Measurements from ENCODE around the gene LPA.
A peak's percentile ranks its signal among the peaks of the same experiment; 100 is the strongest.

The LPA gene

DNA sequence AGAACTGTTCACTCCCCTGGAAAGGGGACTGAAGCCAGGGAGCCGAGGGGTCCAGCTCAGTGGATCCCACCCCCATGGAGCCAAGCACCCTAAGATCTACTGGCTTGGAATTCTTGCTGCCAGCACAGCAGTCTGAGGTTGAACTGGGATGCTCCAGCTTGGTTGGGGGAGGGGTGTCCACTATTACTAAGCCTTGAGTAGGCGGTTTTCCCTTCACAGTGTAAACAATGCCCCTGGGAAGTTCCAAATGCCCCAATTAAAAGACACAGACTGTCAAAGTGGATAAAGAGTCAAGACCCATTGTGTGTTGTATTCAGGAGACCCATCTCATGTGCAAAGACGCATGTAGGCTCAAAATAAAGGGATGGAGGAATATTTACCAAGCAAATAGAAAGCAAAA lies 150.2 kb downstream of the LPA start:
- H3K4me3 Mint-ChIP-seq: no peak overlapping the region
- H3K27me3 Mint-ChIP-seq: peaks cover 41% of the 10 kb centered on the region
- H3K4me1 Mint-ChIP-seq: peaks cover 8% of the 10 kb centered on the region
- H3K36me3 Mint-ChIP-seq: no peaks in the 10 kb centered on the region
- no peak overlapping the region for H3K27ac Mint-ChIP-seq
- H3K9me3 Mint-ChIP-seq: peaks cover 2% of the 10 kb centered on the region
- DNase-seq: no peak
- CTCF ChIA-PET: no interaction called here

DNA sequence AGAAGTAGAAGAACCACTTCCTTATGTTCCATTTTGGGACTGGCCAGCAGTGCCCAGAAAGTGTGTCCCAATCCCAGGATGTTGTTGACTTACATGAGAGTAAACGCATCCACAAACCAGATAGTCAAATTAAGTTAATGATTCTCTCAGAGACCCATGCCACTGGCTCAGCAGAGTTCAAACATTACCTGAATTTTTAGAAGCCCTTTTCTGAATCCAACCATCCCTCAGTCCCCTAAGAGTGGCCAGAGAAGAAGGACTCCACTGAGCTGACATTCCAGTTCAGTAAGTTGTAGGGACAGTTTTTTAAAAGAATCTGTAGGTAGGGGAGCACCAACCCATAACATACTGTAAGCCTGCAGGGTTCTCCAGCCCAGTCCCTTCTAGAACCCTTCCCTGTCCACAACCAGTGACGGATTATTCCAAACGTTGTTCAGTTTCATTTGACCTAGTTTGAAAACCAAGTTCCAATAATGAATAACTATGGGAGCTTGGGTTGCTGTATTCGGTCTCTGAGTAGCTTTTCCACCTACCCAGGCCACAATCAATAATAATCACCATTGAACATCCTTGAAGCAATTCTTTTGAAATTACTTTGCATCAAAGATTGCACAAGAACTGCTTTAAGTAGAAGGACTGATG lies 153.0 kb downstream of the LPA start:
- no peak overlapping the region for H3K27ac Mint-ChIP-seq
- H3K36me3 Mint-ChIP-seq: no peaks in the 10 kb centered on the region
- peaks cover 33% of the 10 kb centered on the region for H3K27me3 Mint-ChIP-seq
- no peak for DNase-seq
- no peaks in the 10 kb centered on the region for H3K4me1 Mint-ChIP-seq
- peaks cover 2% of the 10 kb centered on the region for H3K9me3 Mint-ChIP-seq
- CTCF ChIA-PET: no interaction called here
- no peak overlapping the region for H3K4me3 Mint-ChIP-seq

DNA sequence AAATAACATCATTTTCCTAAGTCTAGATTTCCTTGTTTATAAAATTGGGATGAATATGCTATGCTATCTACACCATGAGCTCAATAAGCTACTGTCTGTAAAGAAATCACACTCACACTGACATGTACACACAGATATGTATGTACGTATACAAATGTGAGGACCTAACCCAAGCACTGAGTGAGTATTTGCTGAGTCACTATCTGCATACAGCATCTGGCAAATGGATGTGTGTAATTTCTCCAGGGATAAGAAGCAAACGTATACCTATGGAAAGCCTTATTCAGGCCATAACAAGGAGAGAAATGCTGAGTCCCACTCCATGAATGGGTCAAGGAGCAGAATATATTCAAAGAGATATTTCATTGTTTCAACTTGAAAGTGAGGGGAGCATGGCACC lies 153.9 kb downstream of the LPA start:
- no peak for DNase-seq
- H3K27ac Mint-ChIP-seq: no peak overlapping the region
- no peaks in the 10 kb centered on the region for H3K4me1 Mint-ChIP-seq
- H3K36me3 Mint-ChIP-seq: no peaks in the 10 kb centered on the region
- H3K9me3 Mint-ChIP-seq: peaks cover 2% of the 10 kb centered on the region
- no peak overlapping the region for H3K4me3 Mint-ChIP-seq
- CTCF ChIA-PET: interaction anchor here (0.9 kb wide), 1 partner anchor 9 kb away, joined by 4 read pairs; no protein-coding TSS in a partner anchor
- peaks cover 24% of the 10 kb centered on the region for H3K27me3 Mint-ChIP-seq

DNA sequence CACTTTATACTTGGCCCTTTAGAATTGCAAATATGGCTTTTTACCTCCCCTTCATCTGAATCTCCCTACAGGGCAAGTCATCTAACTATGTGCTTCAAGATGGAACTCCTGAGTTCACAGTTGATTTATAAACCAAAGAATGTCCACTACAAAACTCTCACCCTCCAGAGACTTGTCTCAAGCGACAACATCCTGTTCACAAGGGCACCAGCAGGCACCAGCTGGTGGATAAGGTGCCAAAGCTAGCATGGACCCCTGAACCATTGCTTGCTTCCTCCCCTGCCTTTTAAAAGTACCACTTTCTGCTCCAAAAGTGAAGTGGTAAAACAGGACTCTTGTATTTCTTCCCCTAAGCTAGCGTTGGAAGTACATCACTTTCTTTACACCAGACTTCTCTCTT lies 154.5 kb downstream of the LPA start:
- CTCF ChIA-PET: interaction anchor here (0.9 to 3.0 kb wide), 2 partner anchors 10 kb away, joined by 4 to 12 read pairs; no protein-coding TSS in a partner anchor
- H3K4me3 Mint-ChIP-seq: no peak overlapping the region
- H3K9me3 Mint-ChIP-seq: peaks cover 4% of the 10 kb centered on the region
- no peak for DNase-seq
- no peaks in the 10 kb centered on the region for H3K4me1 Mint-ChIP-seq
- H3K27ac Mint-ChIP-seq: no peak overlapping the region
- peaks cover 19% of the 10 kb centered on the region for H3K27me3 Mint-ChIP-seq
- H3K36me3 Mint-ChIP-seq: no peaks in the 10 kb centered on the region

DNA sequence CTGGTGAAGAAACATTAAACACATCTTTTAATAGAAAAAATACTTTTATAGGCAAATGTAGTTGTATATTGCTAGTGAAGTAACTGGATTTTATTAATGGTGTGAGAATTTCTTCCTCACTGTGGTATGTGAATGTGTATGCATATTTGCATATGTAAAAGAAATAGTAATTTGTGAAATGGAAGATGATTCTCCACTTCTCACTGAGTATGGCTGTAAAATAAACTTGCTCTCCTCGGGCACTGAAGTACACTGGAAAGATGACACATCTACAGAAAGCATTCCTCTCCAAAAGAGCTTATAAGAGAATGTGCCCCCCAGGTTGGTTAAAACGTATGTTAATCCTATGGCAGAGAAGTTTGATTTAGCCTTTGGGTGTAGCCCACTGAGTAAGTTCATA lies 155.5 kb downstream of the LPA start:
- H3K27ac Mint-ChIP-seq: no peak overlapping the region
- no peaks in the 10 kb centered on the region for H3K4me1 Mint-ChIP-seq
- no peak for DNase-seq
- H3K36me3 Mint-ChIP-seq: no peaks in the 10 kb centered on the region
- H3K4me3 Mint-ChIP-seq: no peak overlapping the region
- CTCF ChIA-PET: interaction anchor here (3.0 kb wide), 1 partner anchor 11 kb away, joined by 12 read pairs; no protein-coding TSS in a partner anchor
- H3K9me3 Mint-ChIP-seq: peaks cover 12% of the 10 kb centered on the region
- peaks cover 19% of the 10 kb centered on the region for H3K27me3 Mint-ChIP-seq

DNA sequence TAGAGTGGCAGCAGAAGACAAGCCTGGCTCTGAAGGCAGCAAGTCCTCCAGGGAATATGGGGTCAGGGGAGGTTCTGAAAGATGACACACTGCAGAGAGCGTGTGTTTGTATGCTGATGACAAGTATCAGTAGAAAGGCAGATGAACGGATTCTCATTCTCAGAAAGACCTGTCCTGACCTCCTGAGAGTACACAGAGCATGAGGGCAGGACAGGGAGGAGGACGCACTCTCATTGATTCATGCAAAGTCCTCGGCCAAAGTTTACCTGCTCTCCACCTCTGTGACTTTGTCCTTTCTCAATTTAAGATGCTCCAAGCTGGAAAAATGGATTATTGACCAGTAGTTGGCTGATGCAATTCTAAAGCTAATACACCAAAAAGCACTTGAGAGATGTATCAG lies 156.7 kb downstream of the LPA start:
- no peaks in the 10 kb centered on the region for H3K36me3 Mint-ChIP-seq
- no peak for DNase-seq
- H3K27me3 Mint-ChIP-seq: peaks cover 14% of the 10 kb centered on the region
- CTCF ChIA-PET: interaction anchor here (1.1 to 3.0 kb wide), 2 partner anchors 12 to 26 kb away, joined by 3 to 12 read pairs; no protein-coding TSS in a partner anchor
- H3K9me3 Mint-ChIP-seq: peaks cover 15% of the 10 kb centered on the region
- no peak overlapping the region for H3K4me3 Mint-ChIP-seq
- no peak overlapping the region for H3K27ac Mint-ChIP-seq
- H3K4me1 Mint-ChIP-seq: no peaks in the 10 kb centered on the region

DNA sequence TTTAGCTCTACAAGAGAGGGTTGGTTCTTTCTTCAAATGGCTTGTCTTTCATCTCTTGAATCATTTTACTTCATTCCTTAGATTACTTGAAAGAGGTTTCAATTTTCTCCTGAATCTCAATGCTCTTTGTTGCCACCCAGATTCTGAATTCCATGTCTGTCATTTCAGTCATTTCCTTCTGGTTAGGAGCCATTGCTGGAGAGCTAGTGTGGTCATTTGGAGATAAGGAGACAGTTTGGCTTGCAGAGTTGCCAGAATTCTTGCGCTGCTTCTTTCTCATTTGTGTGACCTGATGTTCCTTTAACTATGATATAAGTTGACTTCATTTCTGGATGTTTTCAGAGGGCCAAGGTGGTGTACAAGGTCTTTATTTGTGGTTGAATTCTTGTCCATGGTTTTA lies 158.1 kb downstream of the LPA start:
- peaks cover 14% of the 10 kb centered on the region for H3K27me3 Mint-ChIP-seq
- DNase-seq: no peak
- CTCF ChIA-PET: no interaction called here
- H3K36me3 Mint-ChIP-seq: peaks cover 2% of the 10 kb centered on the region
- H3K27ac Mint-ChIP-seq: peak overlapping the region; percentile 7
- H3K4me3 Mint-ChIP-seq: no peak overlapping the region
- H3K9me3 Mint-ChIP-seq: peaks cover 17% of the 10 kb centered on the region
- no peaks in the 10 kb centered on the region for H3K4me1 Mint-ChIP-seq

DNA sequence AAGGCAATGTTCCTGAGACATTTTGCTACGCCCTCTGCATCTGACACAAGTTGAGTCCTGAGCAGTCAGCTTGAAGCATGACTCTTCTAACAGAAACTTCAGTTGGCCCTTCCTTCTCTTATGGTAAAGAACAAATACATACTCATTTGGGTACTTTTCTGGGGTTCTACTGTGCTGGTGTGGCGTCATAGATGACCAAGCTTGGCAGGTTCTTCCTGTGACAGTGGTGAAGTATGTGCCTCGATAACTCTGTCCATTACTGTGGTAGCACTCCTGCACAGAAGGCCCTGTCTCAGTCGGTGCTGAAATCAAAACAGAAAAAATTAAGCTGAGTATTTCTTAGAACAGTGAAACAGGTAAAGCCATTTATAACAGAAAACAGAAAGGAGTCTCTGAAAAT lies 163.4 kb downstream of the LPA start:
- CTCF ChIA-PET: interaction anchor here (0.9 kb wide), 1 partner anchor 19 kb away, joined by 3 read pairs; no protein-coding TSS in a partner anchor

DNA sequence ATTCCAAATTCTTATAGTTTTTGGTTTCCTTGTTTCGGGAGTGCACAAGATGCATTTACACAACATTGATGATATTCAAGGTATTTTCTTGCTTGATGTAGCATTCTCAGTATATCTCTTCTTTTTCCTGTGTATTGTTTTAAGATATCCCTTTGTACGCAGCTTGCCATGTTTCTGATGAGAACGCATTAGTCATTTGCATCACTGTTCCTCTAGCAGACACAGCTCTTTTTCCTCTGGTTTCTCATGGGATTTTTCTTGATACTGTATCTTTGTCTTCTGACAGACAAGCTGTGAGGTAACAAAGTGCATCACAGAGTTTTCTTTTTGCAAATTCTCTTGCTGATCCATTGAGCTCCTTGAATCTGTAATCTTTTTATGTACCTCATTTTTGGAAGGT lies 169.5 kb downstream of the LPA start:
- Mint-ChIP-seq H3K4me1 (no peaks in the 10 kb centered on the region), H3K27me3 (peaks cover 26% of the 10 kb centered on the region), H3K9me3 (no peaks in the 10 kb centered on the region), H3K36me3 (peaks cover 9% of the 10 kb centered on the region), H3K4me3 (no peak overlapping the region), H3K27ac (no peak overlapping the region)
- CTCF ChIA-PET: no interaction called here
- no peak for DNase-seq

More for the DNA sequence above, 163.4 kb downstream of the LPA start:
- no peak overlapping the region for H3K4me3 Mint-ChIP-seq
- peaks cover 17% of the 10 kb centered on the region for H3K9me3 Mint-ChIP-seq
- DNase-seq: no peak
- H3K36me3 Mint-ChIP-seq: peaks cover 3% of the 10 kb centered on the region
- no peaks in the 10 kb centered on the region for H3K4me1 Mint-ChIP-seq
- H3K27ac Mint-ChIP-seq: no peak overlapping the region
- peaks cover 11% of the 10 kb centered on the region for H3K27me3 Mint-ChIP-seq

DNA sequence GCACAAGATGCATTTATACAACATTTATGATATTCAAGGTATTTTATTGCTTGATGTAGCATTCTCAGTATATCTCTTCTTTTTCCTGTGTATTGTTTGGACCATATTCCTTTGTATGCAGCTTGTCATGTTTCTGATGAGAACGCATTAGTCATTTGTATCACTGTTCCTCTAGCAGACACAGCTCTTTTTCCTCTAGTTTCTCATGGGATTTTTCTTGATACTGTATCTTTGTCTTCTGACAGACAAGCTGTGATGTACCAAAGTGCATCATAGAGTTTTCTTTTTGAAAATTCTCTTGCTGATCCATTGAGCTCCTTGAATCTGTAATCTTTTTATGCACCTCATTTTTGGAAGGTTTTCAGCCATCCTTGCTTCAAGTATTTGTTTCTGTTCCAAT lies 175.0 kb downstream of the LPA start:
- Mint-ChIP-seq H3K36me3 (peaks cover 18% of the 10 kb centered on the region), H3K27ac (no peak overlapping the region), H3K4me1 (no peaks in the 10 kb centered on the region), H3K27me3 (peaks cover 19% of the 10 kb centered on the region), H3K9me3 (no peaks in the 10 kb centered on the region), H3K4me3 (no peak overlapping the region)
- no peak for DNase-seq
- CTCF ChIA-PET: no interaction called here

DNA sequence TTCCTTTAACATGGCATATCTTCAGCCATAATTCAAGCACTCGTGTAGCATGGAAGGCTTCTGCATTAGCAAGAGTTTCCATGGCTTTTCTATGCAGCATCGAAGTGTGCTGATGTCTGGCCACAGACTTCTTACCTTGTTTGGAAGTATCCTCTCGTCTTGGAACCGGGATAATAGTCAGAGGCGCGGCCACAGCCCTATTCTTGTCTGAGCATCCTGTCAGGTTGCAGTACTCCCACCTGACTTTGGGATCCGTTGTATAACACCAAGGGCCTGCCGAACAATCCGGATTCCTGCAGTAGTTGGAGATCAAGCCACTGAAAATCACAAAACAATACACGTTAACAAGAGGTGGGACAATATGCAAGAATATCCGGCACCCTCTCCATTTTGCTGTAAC lies 177.0 kb downstream of the LPA start:
- CTCF ChIA-PET: no interaction called here

More for the DNA sequence above, 177.0 kb downstream of the LPA start:
- DNase-seq: no peak
- Mint-ChIP-seq H3K27me3 (peaks cover 14% of the 10 kb centered on the region), H3K27ac (no peak overlapping the region), H3K36me3 (peaks cover 23% of the 10 kb centered on the region), H3K9me3 (peaks cover 6% of the 10 kb centered on the region), H3K4me3 (no peak overlapping the region), H3K4me1 (no peaks in the 10 kb centered on the region)

Data from activated naive CD4-positive, alpha-beta T cell treated with anti-CD3 and anti-CD28 coated beads, Interleukin-2, amount 10 ng/mL, durations not matched to agents 7 days and 5 days (primary cell).